Suprapubic skin (tissue), 4 donors: ENCODE results near the gene TRMT13.

Experiments
- EP300 ChIP-seq: sonication (generic); formaldehyde crosslinking; IDR thresholded peaks from one replicate; pipeline ENCODE4 v1.6.1; 2017; ENCODE audit warnings: antibody characterized with exemption
- POLR2A ChIP-seq, 2 donors: fragments of 450-650 bp; IDR thresholded peaks; one replicate each; pipeline ENCODE4 v1.6.1; 2017; ENCODE audit warnings: antibody characterized with exemption in 2 of 2, mild to moderate bottlenecking in 2 of 2, moderate library complexity in 2 of 2
- POLR2AphosphoS5 ChIP-seq, 3 donors: sonication (generic); formaldehyde crosslinking; IDR thresholded peaks; one replicate each; pipeline ENCODE4 v1.6.1; 2017; ENCODE audit warnings: antibody characterized with exemption in 3 of 3
- TF ChIP-seq, protein P1 (sequence below), 2 donors: fragments of 200-600 bp in 1 of 2; fragments of 450-650 bp in 1 of 2; sonication (generic) in 1 of 2; IDR thresholded peaks; one replicate each; pipeline ENCODE4 v1.5.1; 2016 to 2019; ENCODE audit warnings: antibody characterized with exemption in 2 of 2, mild to moderate bottlenecking in 1 of 2, moderate library complexity in 1 of 2

DNA sequence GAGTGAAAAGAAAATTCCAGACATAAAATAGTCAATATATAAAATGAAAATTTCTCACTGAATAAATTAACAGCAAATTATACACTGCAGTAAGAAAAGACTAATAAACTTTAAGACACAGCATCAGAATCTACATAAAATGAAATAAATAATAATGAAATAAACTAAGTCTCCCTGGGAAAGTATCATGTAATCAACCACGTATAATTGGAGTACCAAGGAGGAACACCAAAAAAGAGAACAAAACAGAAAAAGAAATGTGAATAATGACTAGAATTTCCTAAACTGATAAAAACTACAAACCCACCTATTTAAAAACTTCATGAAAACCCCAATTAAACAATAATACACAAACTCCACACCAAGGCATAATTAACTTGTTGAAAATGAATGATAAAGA, 43.9 kb upstream of the TRMT13 start:
- TF ChIP-seq, protein P1, sequence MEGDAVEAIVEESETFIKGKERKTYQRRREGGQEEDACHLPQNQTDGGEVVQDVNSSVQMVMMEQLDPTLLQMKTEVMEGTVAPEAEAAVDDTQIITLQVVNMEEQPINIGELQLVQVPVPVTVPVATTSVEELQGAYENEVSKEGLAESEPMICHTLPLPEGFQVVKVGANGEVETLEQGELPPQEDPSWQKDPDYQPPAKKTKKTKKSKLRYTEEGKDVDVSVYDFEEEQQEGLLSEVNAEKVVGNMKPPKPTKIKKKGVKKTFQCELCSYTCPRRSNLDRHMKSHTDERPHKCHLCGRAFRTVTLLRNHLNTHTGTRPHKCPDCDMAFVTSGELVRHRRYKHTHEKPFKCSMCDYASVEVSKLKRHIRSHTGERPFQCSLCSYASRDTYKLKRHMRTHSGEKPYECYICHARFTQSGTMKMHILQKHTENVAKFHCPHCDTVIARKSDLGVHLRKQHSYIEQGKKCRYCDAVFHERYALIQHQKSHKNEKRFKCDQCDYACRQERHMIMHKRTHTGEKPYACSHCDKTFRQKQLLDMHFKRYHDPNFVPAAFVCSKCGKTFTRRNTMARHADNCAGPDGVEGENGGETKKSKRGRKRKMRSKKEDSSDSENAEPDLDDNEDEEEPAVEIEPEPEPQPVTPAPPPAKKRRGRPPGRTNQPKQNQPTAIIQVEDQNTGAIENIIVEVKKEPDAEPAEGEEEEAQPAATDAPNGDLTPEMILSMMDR (IDR thresholded peaks at IDR 0.05) = no peak
- TF ChIP-seq POLR2A (IDR thresholded peaks at IDR 0.05) (no peak), EP300 (no peak), POLR2AphosphoS5 (IDR thresholded peaks at IDR 0.05) (no peak)
